Mesothelial cell of epicardium (in vitro differentiated cells): Measurements from ENCODE around the gene GIGYF1. TPM values are rescaled to one million over a fixed set of nuclear protein-coding genes. Genes with fewer than 3 reads are reported as not detected.
"Not testable (repeated sequence)": the region's sequence is repeated elsewhere in the genome, so short reads cannot be mapped to it uniquely, and the experiment has no call there.

Source experiments
- DNase-seq, 2 experiments: peaks; one replicate each; pipeline ENCODE4 v3.0.0; 2021; ENCODE audit warnings: low spot score in 2 of 2; ENCODE audit not compliant: unreplicated experiment in 2 of 2
- H3K27ac Mint-ChIP-seq: 2 replicates; pipeline ENCODE4 v1.8.0; 2021; ENCODE audit warnings: mixed read lengths
- H3K27me3 Mint-ChIP-seq: 2 replicates; pipeline ENCODE4 v1.8.0; 2021; ENCODE audit warnings: low read depth, mixed read lengths
- H3K36me3 Mint-ChIP-seq: 2 replicates; pipeline ENCODE4 v1.8.0; 2021; ENCODE audit warnings: mixed read lengths
- H3K4me1 Mint-ChIP-seq: 2 replicates; pipeline ENCODE4 v1.8.0; 2021; ENCODE audit warnings: mixed read lengths
- H3K4me3 Mint-ChIP-seq: 2 replicates; pipeline ENCODE4 v1.8.0; 2021; ENCODE audit warnings: mild to moderate bottlenecking, moderate library complexity, mixed read lengths
- H3K9me3 Mint-ChIP-seq: 2 replicates; pipeline ENCODE4 v1.8.0; 2021; ENCODE audit warnings: mixed read lengths
- CTCF ChIP-seq: fragments of 200-600 bp; sonication (generic); IDR thresholded peaks from one replicate; pipeline ENCODE4 v1.5.0; 2021; ENCODE audit warnings: antibody characterized with exemption; ENCODE audit not compliant: unreplicated experiment
- total RNA-seq: library from RNA; stranded (reverse); gene quantifications from 3 replicates; pipeline ENCODE4 v1.2.1, GENCODE V29; 2021

GIGYF1 gene
- total RNA-seq, 1 donor from 2014 or later, result 99.2 TPM

- H3K4me3 Mint-ChIP-seq, result peak overlapping the region; percentile 95
- TF ChIP-seq CTCF, result no peak
- H3K36me3 Mint-ChIP-seq, result peaks cover 5% of the 10 kb centered on the region
- no peak for DNase-seq
- peaks cover 16% of the 10 kb centered on the region for H3K27me3 Mint-ChIP-seq
- H3K9me3 Mint-ChIP-seq, result no peaks in the 10 kb centered on the region
- peaks cover 16% of the 10 kb centered on the region for H3K4me1 Mint-ChIP-seq
- peak overlapping the region; percentile 97 for H3K27ac Mint-ChIP-seq
Measured at GRCh38 chr7:100673942-100674410, 20.1 kb downstream of the GIGYF1 start.

DNA sequence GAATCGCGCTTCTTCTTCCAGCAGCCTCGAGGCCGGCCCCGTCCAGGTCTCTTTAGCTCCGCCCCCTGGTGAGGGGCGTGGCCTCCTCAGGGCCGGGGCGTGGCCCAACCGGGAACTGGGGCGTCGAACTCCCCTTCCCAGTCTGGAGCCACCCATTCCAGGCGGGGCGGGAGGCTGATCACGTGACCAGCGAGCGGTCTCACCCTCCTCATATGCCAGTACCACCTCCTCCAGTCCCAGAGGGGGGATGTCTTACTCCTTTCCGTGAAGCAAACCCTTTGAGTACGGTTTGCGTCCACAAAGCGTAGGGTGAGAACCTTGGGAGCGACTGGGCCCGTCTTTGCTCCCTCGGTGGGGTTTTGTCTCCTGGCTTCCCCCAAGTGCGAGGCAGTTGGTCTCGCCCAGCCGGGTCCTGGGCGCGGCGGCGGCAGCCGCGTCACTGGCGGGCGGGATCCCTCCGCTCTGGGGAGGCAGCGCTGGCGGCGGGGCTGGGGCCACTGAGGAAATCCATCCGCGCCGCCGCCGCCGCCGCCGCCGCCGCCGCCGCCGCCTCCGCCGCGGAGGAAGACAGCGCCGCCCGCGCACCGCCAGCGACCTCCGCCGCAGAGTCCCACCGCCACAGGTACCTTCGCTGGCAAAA lies 20.6 kb downstream of the GIGYF1 start, which contains the start of gene GNB2:
Gene GNB2, plus strand, starts transcription at position 439 of the 640 bp plus-strand sequence. CDS start 2,526 bp downstream, outside the sequence.
- H3K4me3 Mint-ChIP-seq, result peak within 1 kb of the TSS; percentile 95
- peaks cover 16% of the 10 kb centered on the region for H3K27me3 Mint-ChIP-seq
- peak within 1 kb of the TSS; percentile 97 for H3K27ac Mint-ChIP-seq

GRCh38 chr7:100671353-100672327 lies 22.4 kb downstream of the GIGYF1 start:
- H3K4me3 Mint-ChIP-seq, result no peak overlapping the region
- H3K4me1 Mint-ChIP-seq, result peaks cover 7% of the 10 kb centered on the region
- TF ChIP-seq CTCF, result no peak
- H3K27ac Mint-ChIP-seq, result no peak overlapping the region
- DNase-seq, result no peak
- peaks cover 24% of the 10 kb centered on the region for H3K27me3 Mint-ChIP-seq
- peaks cover 3% of the 10 kb centered on the region for H3K9me3 Mint-ChIP-seq
- H3K36me3 Mint-ChIP-seq, result no peaks in the 10 kb centered on the region

More for the DNA sequence above, 20.6 kb downstream of the GIGYF1 start, which contains the start of gene GNB2:
- H3K4me1 Mint-ChIP-seq, result peaks cover 14% of the 10 kb centered on the region
- peak; percentile 97 to 100 for DNase-seq
- peaks cover 5% of the 10 kb centered on the region for H3K36me3 Mint-ChIP-seq
- no peaks in the 10 kb centered on the region for H3K9me3 Mint-ChIP-seq
- TF ChIP-seq CTCF, result no peak

GRCh38 chr7:100670074-100670473 lies 24.0 kb downstream of the GIGYF1 start:
- Mint-ChIP-seq H3K27ac (no peak overlapping the region), H3K27me3 (peaks cover 32% of the 10 kb centered on the region), H3K36me3 (no peaks in the 10 kb centered on the region), H3K4me1 (peaks cover 1% of the 10 kb centered on the region), H3K9me3 (peaks cover 3% of the 10 kb centered on the region), H3K4me3 (no peak overlapping the region)
- TF ChIP-seq CTCF, result no peak
- no peak for DNase-seq

DNA sequence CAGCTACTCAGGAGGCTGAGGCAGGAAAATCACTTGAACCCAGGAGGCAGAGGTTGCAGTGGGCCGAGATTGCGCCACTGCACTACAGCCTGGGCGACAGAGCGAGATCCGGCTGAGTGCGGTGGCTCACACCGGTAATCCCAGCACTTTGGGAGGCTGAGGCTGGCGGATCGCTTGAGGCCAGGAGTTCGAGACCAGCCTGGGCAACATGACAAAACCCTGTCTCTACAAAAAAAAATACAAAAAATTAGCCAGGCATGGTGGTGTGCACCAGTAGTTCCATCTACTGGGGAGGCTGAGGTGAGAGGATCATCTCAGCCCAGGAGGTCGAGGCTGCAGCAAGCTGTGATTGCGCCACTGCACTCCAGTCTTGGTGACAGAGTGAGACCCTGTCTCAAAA lies 24.9 kb downstream of the GIGYF1 start:
- H3K36me3 Mint-ChIP-seq, H3K4me3 Mint-ChIP-seq, H3K4me1 Mint-ChIP-seq, DNase-seq, H3K27ac Mint-ChIP-seq, H3K9me3 Mint-ChIP-seq: not testable (repeated sequence)
- peaks cover 32% of the 10 kb centered on the region for H3K27me3 Mint-ChIP-seq

- H3K27me3 Mint-ChIP-seq, result peaks cover 32% of the 10 kb centered on the region
Measured at GRCh38 chr7:100668069-100668449, 26.0 kb downstream of the GIGYF1 start.

More at GRCh38 chr7:100668069-100668449, 26.0 kb downstream of the GIGYF1 start:
- DNase-seq, result no peak
- Mint-ChIP-seq H3K36me3 (no peaks in the 10 kb centered on the region), H3K27ac (no peak overlapping the region), H3K9me3 (peaks cover 3% of the 10 kb centered on the region), H3K4me1 (no peaks in the 10 kb centered on the region), H3K4me3 (no peak overlapping the region)
- no peak for TF ChIP-seq CTCF
